HG03280 (cell line): ENCODE measurements around the gene OR52N5.
A peak's percentile ranks its signal among the peaks of the same experiment; 100 is the strongest.

Source experiments
- ATAC-seq: cut with Tn5 transposase; IDR thresholded peaks from one replicate; pipeline ENCODE4 v1.9.1; 2021; ENCODE audit warnings: mild to moderate bottlenecking, moderate library complexity; ENCODE audit not compliant: unreplicated experiment

The OR52N5 gene

DNA sequence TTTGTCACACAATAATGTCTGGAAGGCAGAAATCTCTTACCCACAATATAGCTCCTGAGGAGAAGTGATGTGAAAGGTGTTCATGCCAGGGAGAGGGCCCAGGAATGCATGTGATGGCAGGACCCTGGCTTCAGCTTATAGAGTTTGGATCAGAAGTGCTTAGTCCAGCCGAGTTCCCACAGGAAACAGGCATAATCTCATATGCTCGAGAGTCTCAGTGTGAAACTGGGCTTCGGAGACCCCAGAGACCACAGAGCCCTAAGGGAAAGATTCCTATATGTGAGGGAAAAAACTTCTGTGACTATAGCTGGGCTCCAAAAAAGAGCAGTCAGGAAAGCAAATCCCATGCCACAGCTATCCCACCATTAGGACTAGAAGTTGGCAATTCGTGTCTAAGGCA is at the start of gene OR52N5:
OR52N5 (minus strand) TSS at position 101 of the 400 bp plus-strand sequence. CDS start 4,721 bp downstream, outside the sequence.
- no peak for ATAC-seq

DNA sequence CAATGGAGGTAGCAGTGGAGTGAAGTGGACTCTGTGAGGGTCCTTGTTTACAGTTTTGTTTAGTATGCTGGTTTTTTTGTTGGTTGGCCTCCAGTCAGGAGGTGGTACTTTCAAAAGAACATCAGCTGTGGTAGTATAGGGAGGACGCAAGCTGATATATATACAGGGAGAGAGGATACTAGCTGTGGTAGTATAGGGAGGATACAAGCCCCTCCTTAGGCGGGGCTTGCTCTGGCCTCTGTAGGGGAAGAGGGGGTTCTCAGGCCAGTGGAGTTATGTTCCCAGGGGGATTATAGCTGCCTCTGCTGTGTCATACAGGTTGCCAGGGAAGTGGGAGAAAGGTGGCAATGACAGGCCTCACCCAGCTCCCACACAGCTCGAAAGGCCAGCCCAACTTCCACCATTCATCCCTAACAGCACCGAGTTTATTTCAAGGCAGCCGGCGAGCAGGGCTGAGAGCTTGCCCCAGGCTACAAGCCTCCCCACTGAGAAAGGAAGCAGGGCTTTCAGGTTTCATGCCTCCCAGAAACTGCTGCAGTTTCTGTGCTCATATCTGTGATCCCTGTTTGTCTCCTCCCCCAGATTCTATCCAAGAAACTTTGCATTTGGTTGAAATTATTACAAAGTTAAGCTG is 48.2 kb upstream of the OR52N5 start:
- no peak for ATAC-seq

DNA sequence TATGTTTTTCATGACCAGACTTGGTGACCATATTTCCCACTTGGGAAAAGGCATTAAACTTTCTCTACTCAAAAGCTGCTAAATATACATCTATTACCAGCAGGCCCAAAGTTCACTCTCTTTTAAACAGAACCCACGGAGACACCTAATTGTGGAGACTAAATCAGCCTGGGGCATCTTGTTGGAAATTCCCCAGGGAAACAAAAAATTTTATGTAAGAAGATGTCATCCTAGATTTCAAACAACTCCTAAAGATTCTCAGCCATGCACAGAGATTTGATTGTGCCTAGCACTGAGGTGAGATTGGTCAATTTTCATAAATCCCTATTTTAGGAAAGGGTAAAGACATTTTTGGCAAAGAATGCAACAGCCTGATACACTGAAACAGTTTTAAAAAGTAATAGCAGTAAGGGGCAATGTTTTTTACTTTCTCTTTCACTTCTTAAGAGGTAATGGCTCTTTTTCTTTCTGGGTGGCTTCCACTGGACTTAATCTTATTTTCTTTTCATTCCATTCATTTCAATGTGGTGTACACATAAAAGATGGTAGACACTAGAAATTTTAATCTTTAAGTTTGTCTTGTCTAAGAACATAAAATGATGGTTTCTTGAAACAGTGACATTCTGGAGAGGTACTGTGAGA is 35.2 kb upstream of the OR52N5 start:
- ATAC-seq: peak; percentile 57

DNA sequence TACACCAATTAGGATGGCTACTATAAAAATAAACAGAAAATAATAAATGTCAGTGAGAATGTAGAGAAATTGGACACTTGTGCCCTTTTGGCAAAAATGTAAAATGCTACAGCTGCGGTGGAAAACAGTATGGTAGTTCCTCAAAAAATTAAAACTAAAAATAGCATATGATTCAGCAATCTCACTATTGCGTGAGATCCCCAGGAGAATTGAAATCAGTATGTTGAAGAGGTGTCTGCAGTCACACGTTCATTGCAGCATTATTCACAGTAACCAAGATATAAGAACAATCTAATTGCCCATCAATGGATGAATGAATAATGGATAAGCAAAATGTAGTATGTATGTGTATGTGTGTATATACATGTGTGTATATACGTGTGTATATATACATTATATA is 32.4 kb upstream of the OR52N5 start:
- ATAC-seq: no peak

DNA sequence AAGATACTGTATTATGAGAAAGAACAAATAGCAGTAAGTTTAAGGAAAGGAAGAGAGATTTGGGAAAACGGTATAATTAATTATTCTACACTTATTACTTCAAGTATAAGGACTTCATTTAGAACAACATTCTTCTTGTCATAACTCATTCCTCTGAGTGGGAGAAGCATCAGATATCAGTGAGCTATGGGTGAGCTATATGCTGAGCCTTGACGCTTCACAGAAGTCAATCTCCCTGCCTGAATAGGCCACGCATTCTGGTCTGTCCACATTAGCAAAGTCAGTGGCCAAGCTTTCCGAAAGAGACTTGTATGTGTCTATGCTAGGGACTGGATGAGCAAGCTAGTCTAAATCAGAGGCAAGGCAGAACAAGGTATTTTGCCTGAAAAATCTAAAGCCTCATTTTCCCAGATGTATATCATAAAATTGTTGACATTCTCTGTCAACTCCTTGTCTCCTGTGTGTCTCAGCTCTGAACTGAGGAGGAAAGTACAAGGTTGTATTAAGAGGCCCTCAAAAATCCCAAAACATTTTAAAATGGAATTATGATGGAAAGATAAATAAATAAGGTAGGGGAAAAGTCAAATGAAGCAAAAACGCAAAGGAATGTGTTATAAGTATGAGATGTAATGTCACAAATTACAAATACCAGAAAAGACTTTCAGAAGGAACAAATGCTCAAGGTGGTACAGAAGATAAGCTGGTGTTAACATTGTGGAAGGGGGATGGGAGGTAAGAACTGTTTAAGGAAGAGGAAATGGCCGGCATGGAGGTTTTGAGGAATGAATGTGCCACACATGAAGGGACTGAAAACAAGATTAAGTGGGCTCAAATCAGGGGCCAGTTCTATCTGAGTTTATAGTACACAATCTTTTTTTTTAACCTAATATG is 27.0 kb upstream of the OR52N5 start:
- ATAC-seq: no peak

DNA sequence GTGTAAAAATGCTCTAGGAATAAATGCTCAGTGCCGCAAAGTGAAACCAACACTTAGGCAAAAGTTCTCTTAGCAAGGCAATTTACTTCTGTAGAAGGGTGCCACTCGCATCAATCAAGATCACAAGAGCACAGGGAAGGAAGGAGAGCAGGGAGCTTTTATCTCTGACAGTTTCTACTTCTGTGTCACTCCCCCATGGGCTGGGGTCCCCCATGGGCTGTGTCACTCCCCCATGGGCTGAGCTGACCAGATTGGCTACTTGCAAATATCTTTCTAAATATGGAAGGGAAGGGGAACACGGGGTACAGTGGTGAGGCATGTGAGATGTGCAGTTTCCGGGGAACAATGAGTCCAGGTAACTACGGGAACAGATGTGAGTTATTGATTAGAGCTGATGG is 26.0 kb upstream of the OR52N5 start:
- ATAC-seq: peak; percentile 27

DNA sequence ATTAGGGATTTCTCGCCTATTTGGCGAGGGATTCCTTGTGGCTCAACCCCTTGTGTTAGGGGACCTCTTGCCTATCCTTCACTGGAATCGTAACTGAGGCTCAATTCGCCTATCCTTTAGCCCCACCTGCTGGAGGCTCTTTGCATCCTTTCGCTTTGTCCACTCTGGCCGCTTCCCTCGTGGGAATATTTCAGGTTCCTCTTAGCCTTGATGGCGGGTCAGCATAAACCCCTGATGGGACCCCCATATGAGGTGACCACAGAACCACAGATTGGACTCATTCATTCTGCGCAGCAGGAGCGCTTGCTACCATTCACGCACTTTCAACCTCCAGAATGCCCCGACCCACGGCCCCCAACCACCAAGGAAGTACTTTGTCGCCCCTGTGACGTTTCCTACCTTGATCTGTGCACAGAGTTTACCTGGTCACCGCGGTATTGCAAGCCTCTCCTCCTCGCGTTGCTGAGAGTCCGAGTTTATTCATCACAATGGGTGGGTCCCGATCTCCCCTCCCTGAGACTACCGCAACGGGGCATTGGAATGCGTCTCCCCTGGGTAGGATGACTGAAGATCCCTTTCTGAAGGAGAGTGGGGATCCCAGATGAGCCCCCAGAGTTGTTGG is 25.5 kb upstream of the OR52N5 start, which contains the start of gene OR52N2:
OR52N2 (plus strand) TSS at position 425 of the 622 bp plus-strand sequence. CDS start 11,412 bp downstream, outside the sequence.
- peak; percentile 91 for ATAC-seq

DNA sequence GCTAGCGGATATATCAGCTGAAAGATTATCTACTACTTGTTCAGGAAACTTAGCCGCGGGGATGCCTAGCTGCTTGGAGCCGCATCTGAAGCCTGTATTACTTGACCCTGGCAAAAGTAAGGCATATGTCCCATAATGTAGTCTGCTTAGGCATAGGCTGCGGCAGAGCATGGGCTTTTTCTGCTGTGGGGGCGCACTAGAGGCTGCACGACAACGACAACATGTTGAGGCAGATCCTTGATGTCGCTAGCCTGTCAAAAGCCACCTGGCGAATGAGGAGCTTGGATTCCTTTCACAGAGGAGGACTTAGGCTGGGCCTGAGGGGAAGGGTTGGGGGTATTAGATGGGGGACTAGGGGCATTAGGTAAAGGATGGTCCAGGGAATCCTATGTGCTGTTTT is 24.4 kb upstream of the OR52N5 start:
- no peak for ATAC-seq

DNA sequence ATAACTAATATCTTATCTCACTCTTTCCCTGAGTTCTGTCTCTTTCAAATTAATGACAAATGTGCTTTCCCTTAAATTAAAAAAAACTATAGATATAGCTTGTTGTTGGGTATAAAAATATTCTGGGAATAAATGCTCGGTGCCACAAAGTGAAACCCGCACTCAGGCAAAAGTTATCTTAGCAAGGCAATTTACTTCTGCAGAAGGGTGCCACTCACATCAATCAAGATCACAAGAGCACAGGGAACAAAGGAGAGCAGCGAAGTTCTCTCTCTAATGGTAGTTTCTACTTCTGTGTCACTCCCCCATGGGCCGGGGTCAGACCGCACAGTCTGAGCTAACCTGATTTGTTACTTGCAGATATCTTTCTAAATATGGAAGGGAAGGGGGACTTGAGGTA is 20.8 kb upstream of the OR52N5 start:
- ATAC-seq: no peak

DNA sequence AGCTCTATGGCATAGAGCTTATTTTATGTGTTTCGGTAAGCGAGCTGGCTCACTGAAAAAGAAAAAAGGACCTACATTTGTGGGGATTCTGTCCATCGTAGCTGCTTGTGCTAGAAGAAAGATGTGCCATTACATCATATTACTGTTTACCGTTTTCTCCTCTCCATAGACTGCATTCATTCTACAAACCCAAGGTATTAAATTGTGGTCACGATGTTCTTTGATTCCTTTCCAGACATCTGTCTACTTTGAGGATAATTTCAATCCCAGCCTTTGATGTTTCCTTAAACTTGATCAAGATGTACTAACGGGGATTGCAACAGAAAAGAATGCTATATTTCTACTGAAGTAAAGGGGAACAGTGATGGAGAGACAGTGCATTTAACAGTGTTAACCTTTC is 13.4 kb upstream of the OR52N5 start:
- ATAC-seq: no peak

DNA sequence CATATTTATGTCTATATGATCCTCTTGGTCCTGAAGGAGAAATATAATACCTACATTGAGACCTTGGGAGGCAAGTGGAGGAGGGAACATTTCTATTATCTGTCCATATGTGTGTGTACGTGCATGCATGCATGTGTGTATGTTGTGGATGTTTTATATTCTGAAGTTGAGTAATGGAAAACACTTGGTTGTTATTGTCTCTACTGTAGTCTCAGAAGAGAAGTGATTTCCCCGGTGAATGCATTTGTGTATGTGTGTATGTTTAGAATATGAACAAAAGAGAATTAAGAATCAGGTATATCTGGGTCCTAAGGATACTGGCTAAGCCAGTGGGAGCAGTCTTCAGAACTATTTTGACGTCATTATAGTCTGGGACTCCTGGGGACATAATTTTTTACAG is 8.0 kb upstream of the OR52N5 start, which contains the start of gene OR52N1:
OR52N1 (minus strand) TSS at position 101 of the 400 bp plus-strand sequence. CDS start 2,449 bp downstream, outside the sequence.
- ATAC-seq: no peak

DNA sequence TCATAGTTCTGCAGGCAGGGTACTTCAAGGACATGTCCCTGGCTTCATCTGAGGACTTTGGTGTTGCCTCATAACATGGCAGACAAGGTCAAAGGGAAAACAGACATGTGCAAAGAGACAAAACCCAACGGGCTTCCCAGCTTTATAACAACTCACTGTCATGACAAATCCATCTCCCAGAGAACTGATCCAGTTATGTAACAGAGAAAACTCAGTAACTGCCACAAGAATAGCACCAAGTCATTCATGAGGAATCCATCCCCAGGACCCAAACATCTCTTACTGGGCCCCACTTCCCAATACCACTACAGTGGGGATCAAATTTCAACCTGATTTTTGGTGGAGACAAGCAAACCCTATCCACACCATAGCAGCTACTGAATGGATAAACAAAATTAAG is 16.1 kb downstream of the OR52N5 start:
- ATAC-seq: no peak

DNA sequence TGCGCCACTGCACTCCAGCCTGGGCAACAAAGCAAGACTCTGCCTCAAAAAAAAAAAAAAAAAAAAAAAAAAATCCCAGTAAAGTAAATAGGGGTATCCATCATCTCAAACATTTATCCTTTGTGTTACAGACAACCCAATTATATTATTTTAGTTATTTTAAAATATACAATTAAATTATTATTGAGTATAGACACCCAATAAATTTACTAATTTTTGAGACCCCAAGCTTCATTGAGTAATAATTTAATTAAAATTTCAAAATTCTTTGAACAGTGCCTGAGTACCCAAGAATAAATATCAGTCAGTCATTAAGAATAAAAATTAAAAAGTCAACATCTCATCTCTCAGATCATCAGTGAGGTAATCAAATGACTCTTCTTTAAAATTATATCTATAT is 29.2 kb downstream of the OR52N5 start, which contains the start of gene OR52N4:
OR52N4 (plus strand) TSS at position 301 of the 400 bp plus-strand sequence. CDS start 498 bp downstream, outside the sequence.
- no peak for ATAC-seq

DNA sequence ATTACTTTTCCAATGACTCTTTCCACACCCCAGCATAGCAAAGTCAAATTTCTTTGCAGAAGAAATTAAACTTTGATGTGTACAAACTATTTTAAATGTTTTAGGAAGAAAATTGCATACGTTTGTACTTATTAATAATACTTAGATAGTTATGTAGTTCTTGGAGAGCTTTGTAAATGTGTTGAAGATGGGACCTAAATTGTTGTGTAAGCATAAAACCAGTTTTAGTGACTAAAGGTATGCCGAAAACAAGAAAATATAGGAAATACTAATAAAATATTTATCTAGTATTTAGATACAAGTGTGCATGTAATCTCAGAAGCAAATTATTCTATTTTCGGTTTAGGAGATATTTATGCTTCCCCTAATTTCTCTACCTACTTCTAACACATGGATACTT is 33.3 kb downstream of the OR52N5 start:
- ATAC-seq: no peak

DNA sequence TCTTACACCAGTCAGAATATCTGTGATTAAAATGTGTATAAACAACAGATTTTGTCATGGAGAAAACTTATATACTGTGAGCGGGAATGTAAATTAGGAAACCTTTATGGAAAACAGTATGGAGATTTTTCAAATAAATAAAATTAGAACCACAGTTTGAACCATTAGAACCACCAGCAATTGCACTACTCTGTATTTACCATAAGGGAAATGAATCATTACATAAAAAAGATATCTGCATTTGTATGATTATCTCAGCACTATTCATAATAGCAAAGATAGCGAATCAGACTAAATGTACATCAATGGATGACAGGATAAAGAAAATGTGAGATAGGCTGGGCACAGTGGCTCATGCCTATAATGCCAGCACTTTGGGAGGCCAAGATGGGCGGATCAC is 36.5 kb downstream of the OR52N5 start:
- ATAC-seq: no peak

DNA sequence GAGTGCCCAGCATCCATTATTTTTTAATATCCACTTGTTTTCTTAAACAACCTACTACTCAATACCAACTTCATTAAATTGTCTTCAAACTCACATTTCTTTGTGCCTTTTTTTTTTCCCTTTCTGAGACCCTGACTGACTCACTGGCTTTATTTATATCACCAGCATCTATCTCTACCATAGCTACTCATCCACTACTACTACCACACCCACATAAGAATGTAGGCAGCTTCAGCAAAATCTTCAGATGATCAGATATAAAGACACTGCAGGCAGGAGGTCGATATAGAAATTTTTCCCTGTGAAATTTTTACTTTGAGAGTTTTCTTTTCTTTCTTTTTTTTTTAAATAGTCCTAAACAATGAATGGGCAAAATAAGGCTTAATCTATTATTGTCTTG is 44.7 kb downstream of the OR52N5 start:
- ATAC-seq: no peak

DNA sequence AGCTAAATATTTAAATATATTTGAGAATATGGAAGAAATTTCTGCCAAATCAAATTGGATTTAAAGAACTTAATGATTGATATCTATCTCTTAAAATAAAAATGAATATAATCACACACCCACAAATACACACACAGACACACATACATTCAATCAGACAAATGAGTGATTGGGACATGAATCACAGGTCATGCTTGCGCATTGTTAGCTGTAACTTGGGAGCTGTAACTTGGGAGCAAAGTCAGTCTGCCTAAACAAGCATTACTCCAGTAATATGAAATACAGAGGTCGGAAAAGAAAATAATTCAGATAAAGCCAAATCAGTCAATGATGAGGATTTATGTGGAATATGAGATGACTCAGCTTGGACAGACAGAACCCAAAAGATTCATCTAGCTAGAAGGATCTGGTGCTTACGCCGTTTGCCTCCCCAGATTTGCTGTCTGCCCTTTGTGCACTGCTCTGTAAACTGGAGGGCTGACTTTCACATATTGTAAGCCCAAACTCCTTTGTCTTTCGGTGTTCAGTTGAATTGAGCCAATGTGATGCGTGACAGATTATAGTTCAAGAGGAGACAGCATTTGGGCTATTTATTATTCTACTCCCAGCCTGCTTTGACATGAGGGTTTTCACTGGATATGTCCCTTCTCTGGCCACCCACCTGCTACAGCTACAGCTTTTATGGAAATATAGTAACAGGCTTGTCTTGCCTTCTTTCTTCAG is 45.3 kb downstream of the OR52N5 start:
- no peak for ATAC-seq

DNA sequence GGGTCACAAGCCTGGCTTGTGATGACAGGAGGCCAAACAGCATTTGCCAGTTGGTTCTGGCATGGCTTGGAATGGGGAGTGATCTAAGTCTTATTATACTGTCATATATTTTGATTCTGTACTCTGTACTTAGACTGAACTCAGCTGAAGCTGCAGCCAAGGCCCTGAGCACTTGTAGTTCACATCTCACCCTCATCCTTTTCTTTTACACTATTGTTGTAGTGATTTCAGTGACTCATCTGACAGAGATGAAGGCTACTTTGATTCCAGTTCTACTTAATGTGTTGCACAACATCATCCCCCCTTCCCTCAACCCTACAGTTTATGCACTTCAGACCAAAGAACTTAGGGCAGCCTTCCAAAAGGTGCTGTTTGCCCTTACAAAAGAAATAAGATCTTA is 46.1 kb downstream of the OR52N5 start:
- no peak for ATAC-seq

DNA sequence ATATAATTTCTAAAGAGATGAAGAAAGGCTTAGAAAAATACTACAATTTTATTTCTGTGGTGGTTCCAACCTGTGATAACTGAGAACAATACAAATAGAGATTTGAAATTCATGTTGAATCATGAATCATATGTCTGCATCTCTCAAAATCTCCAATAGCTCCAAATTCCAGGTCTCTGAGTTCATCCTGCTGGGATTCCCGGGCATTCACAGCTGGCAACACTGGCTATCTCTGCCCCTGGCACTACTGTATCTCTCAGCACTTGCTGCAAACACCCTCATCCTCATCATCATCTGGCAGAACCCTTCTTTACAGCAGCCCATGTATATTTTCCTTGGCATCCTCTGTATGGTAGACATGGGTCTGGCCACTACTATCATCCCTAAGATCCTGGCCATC is 46.8 kb downstream of the OR52N5 start, which contains the start of gene OR56B1:
OR56B1 (plus strand) TSS at position 53 of the 400 bp plus-strand sequence; CDS start at position 122, 69 bp downstream.
- ATAC-seq: no peak

DNA sequence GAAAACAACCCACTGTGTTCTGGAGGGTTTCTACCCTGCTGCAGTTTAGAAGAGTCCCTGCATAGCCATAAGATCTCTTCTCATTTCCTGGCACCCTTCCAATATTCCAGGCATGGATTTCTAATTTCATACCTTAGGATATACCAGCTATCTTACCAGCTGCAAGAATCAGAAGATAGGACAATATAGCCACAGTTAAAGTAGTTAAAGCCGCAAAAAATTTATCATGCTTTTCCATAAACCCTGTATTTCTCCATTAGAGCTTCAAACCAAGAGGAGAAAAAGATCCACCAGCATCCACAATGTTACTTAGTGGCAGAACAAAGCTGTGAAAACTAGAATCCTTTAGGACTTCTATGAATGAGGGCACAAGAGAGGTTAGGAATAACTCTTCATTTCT is 55.5 kb downstream of the OR52N5 start:
- no peak for ATAC-seq
